AG04450 (cell line): ENCODE measurements around the gene FSTL4. TPM values are rescaled to one million over a fixed set of nuclear protein-coding genes. Genes with fewer than 3 reads are reported as not detected.

Experiments used
- CTCF ChIA-PET: fragments of 300-600, 350-600 bp; formaldehyde crosslinking; extraction: SDS; loops from one replicate; lab custom pipeline; 2022; ENCODE audit warnings: antibody characterized with exemption, inconsistent platforms; lab: Charles Lee
- POLR2A ChIA-PET: fragments of 350-600 bp; formaldehyde crosslinking; extraction: SDS; loops from one replicate; lab custom pipeline; 2021; ENCODE audit warnings: antibody characterized with exemption, inconsistent platforms; lab: Yijun Ruan, JAX
- DNase-seq: peaks from one replicate; pipeline ENCODE4 v3.0.0-alpha.2; 2011; ENCODE audit warnings: low read depth, low spot score
- H3K27ac ChIP-seq: one replicate; pipeline ENCODE4 v1.5.1; 2012; ENCODE audit warnings: low read depth, low read length, control low read depth
- H3K27me3 ChIP-seq: one replicate; pipeline ENCODE4 v1.6.0; 2012; ENCODE audit warnings: low read length; ENCODE audit not compliant: control insufficient read depth, insufficient read depth
- H3K4me3 ChIP-seq: 2 replicates; pipeline ENCODE4 v1.5.1; 2011; ENCODE audit warnings: mild to moderate bottlenecking, low read depth, low read length, control low read depth
- H3K9me3 ChIP-seq: 2 replicates; pipeline ENCODE4 v1.5.1; 2012; ENCODE audit warnings: low read length; ENCODE audit not compliant: control insufficient read depth, insufficient read depth
- polyA plus RNA-seq: library from polyadenylated mRNA; depleted of rRNA; stranded (reverse); fragments of >200 nt; gene quantifications from 2 replicates; pipeline ENCODE4 v1.2.3, GENCODE V29; 2011
- TF ChIP-seq, protein P1 (sequence below): IDR thresholded peaks from 2 replicates; pipeline ENCODE4 v1.5.1; 2011; ENCODE audit warnings: low read depth, low read length, control low read depth, inconsistent platforms

Gene FSTL4
- polyA plus RNA-seq, 1 experiment = 0.11 TPM

GRCh38 chr5:133611357-133612248 is 738 bp downstream of the FSTL4 start:
- Histone ChIP-seq H3K9me3 (no peaks in the 10 kb centered on the region), H3K27ac (no peak overlapping the region), H3K4me3 (no peak overlapping the region), H3K27me3 (peaks cover 37% of the 10 kb centered on the region)
- TF ChIP-seq, protein P1, sequence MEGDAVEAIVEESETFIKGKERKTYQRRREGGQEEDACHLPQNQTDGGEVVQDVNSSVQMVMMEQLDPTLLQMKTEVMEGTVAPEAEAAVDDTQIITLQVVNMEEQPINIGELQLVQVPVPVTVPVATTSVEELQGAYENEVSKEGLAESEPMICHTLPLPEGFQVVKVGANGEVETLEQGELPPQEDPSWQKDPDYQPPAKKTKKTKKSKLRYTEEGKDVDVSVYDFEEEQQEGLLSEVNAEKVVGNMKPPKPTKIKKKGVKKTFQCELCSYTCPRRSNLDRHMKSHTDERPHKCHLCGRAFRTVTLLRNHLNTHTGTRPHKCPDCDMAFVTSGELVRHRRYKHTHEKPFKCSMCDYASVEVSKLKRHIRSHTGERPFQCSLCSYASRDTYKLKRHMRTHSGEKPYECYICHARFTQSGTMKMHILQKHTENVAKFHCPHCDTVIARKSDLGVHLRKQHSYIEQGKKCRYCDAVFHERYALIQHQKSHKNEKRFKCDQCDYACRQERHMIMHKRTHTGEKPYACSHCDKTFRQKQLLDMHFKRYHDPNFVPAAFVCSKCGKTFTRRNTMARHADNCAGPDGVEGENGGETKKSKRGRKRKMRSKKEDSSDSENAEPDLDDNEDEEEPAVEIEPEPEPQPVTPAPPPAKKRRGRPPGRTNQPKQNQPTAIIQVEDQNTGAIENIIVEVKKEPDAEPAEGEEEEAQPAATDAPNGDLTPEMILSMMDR = no peak
- ChIA-PET POLR2A (no interaction called here), CTCF (no interaction called here)
- no peak for DNase-seq

GRCh38 chr5:133610489-133611356 is 1.6 kb downstream of the FSTL4 start:
- peaks cover 37% of the 10 kb centered on the region for H3K27me3 ChIP-seq
- no peak overlapping the region for H3K4me3 ChIP-seq
- ChIA-PET CTCF (no interaction called here), POLR2A (no interaction called here)
- TF ChIP-seq, protein P1 = no peak
- H3K9me3 ChIP-seq = no peaks in the 10 kb centered on the region
- no peak for DNase-seq
- no peak overlapping the region for H3K27ac ChIP-seq

DNA sequence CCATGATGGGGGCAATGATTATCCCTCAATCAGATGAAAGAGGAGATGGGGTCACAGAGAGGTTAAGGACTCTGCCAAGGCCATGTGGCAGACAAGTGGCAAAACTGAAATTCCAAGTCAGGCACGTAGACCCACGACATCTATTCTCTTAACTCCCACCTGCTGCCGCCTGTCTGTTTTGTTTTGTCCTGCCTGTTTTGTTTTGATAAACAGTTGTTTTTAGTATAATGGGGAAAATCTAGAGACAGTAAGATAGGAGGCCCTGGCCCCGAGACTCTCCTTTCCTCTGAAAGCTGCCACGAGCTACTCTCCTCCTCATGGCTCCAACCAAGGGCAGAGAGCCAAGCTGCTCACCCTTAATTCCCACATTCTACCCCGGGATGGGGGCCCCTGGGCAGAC is 4.9 kb downstream of the FSTL4 start:
- CTCF ChIA-PET = no interaction called here
- POLR2A ChIA-PET = no interaction called here
- TF ChIP-seq, protein P1 = no peak
- Histone ChIP-seq H3K27me3 (peaks cover 24% of the 10 kb centered on the region), H3K9me3 (no peaks in the 10 kb centered on the region), H3K27ac (no peak overlapping the region), H3K4me3 (no peak overlapping the region)
- DNase-seq = no peak

DNA sequence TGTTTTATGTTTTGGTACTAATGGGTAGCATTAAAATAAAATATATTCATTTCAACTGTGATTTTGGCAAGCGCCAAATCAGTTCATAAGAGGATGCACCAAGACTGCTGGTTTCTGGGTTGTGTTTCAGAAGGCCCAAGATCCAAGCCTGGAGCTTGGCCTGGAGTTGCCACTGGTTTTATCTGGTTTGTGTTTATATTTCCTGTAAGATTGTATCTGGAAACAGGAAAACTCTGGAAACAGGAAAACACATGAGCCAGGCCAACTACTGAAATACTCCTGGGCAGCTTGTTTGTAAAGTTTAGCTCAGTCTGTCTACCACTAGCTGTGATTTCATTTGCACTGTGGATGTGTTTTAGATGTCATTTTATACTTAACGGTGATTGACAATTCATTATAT is 5.5 kb downstream of the FSTL4 start:
- CTCF ChIA-PET = no interaction called here
- Histone ChIP-seq H3K27ac (no peak overlapping the region), H3K27me3 (peaks cover 22% of the 10 kb centered on the region), H3K9me3 (no peaks in the 10 kb centered on the region), H3K4me3 (no peak overlapping the region)
- POLR2A ChIA-PET = no interaction called here
- TF ChIP-seq, protein P1 = no peak
- no peak for DNase-seq
